SK-N-MC (cell line): Measurements from ENCODE around the gene MRGPRX2.

ENCODE experiments used
- DNase-seq: peaks from one replicate; pipeline ENCODE4 v3.0.0-alpha.2; 2011; ENCODE audit warnings: low read depth, low spot score
- H3K27ac ChIP-seq: fragments of 200-600 bp; sonication (generic); 2 replicates; pipeline ENCODE4 v1.5.1; 2016; ENCODE audit warnings: mixed run types
- H3K36me3 ChIP-seq: fragments of 200-600 bp; sonication (generic); 2 replicates; pipeline ENCODE4 v1.6.1; 2017; ENCODE audit warnings: antibody characterized with exemption, low read length, mixed read lengths; ENCODE audit not compliant: insufficient read depth
- H3K4me3 ChIP-seq: fragments of 200-600 bp; sonication (generic); 2 replicates; pipeline ENCODE4 v1.5.1; 2016
- H3K9ac ChIP-seq: fragments of 200-600 bp; sonication (generic); 2 replicates; pipeline ENCODE4 v1.8.0; 2017; ENCODE audit warnings: mixed run types, mixed read lengths; ENCODE audit not compliant: insufficient read length
- H3K9me3 ChIP-seq: fragments of 200-600 bp; sonication (generic); 2 replicates; pipeline ENCODE4 v1.6.1; 2017; ENCODE audit warnings: low read depth, mild to moderate bottlenecking, antibody characterized with exemption, low read length, moderate library complexity, mixed read lengths
- EZH2 ChIP-seq: fragments of 200-600 bp; sonication (generic); IDR thresholded peaks from one replicate; pipeline ENCODE4 v1.6.1; 2017; ENCODE audit warnings: antibody characterized with exemption
- FOXP2 ChIP-seq: optimal IDR thresholded peaks from 2 replicates; pipeline ENCODE3; 2011; ENCODE audit warnings: mild to moderate bottlenecking, moderate library complexity; ENCODE audit not compliant: insufficient read depth; ENCODE audit errors: extremely low read length, control extremely low read depth
- POLR2AphosphoS5 ChIP-seq: IDR thresholded peaks from 2 replicates; pipeline ENCODE4 v1.6.1; 2012; ENCODE audit warnings: mild to moderate bottlenecking, low read depth, low read length, borderline replicate concordance

The MRGPRX2 gene

GRCh38 chr11:19060629-19061028 lies at the start of gene MRGPRX2:
Gene MRGPRX2, minus strand, starts transcription at chr11:19060717. Its CDS starts 4,315 bp downstream, at chr11:19056402.
- Histone ChIP-seq H3K4me3 (no peak within 1 kb of the TSS), H3K36me3 (no peaks in the 10 kb centered on the region), H3K9me3 (no peaks in the 10 kb centered on the region), H3K9ac (no peak within 1 kb of the TSS), H3K27ac (no peak within 1 kb of the TSS)
- no peak for DNase-seq
- no peak for TF ChIP-seq FOXP2
- no peak for TF ChIP-seq EZH2
- no peak for TF ChIP-seq POLR2AphosphoS5

GRCh38 chr11:19110295-19110694 lies 49.8 kb upstream of the MRGPRX2 start:
- H3K27ac ChIP-seq = no peak overlapping the region
- no peaks in the 10 kb centered on the region for H3K36me3 ChIP-seq
- no peaks in the 10 kb centered on the region for H3K9me3 ChIP-seq
- no peak overlapping the region for H3K9ac ChIP-seq
- no peak for DNase-seq
- no peak overlapping the region for H3K4me3 ChIP-seq
- TF ChIP-seq EZH2 (no peak), POLR2AphosphoS5 (no peak), FOXP2 (no peak)

GRCh38 chr11:19107125-19107524 lies 46.6 kb upstream of the MRGPRX2 start:
- H3K9ac ChIP-seq = no peak overlapping the region

GRCh38 chr11:19105011-19105410 lies 44.5 kb upstream of the MRGPRX2 start:
- TF ChIP-seq POLR2AphosphoS5 = no peak
- no peak for TF ChIP-seq FOXP2
- no peak for TF ChIP-seq EZH2
- no peak for DNase-seq
- Histone ChIP-seq H3K4me3 (no peak overlapping the region), H3K36me3 (no peaks in the 10 kb centered on the region), H3K9me3 (no peaks in the 10 kb centered on the region), H3K27ac (no peak overlapping the region), H3K9ac (no peak overlapping the region)

More at GRCh38 chr11:19107125-19107524, 46.6 kb upstream of the MRGPRX2 start:
- no peak for TF ChIP-seq POLR2AphosphoS5
- no peak for TF ChIP-seq EZH2
- TF ChIP-seq FOXP2 = no peak
- no peaks in the 10 kb centered on the region for H3K9me3 ChIP-seq
- no peak overlapping the region for H3K27ac ChIP-seq
- DNase-seq = no peak
- H3K36me3 ChIP-seq = no peaks in the 10 kb centered on the region
- H3K4me3 ChIP-seq = no peak overlapping the region

- no peak for DNase-seq
- Histone ChIP-seq H3K27ac (no peak overlapping the region), H3K9me3 (no peaks in the 10 kb centered on the region), H3K36me3 (no peaks in the 10 kb centered on the region), H3K9ac (no peak overlapping the region), H3K4me3 (no peak overlapping the region)
- TF ChIP-seq POLR2AphosphoS5 (no peak), EZH2 (no peak), FOXP2 (no peak)
These were observed 42.0 kb upstream of the MRGPRX2 start for GRCh38 chr11:19102521-19102900.

GRCh38 chr11:19101796-19102520 lies 41.4 kb upstream of the MRGPRX2 start:
- no peak for TF ChIP-seq FOXP2
- TF ChIP-seq EZH2 = no peak
- no peak for TF ChIP-seq POLR2AphosphoS5
- Histone ChIP-seq H3K4me3 (no peak overlapping the region), H3K27ac (no peak overlapping the region), H3K9me3 (no peaks in the 10 kb centered on the region), H3K36me3 (no peaks in the 10 kb centered on the region), H3K9ac (no peak overlapping the region)
- DNase-seq = no peak

GRCh38 chr11:19100885-19101284 lies 40.4 kb upstream of the MRGPRX2 start:
- DNase-seq = no peak
- H3K36me3 ChIP-seq = no peaks in the 10 kb centered on the region
- TF ChIP-seq POLR2AphosphoS5 = no peak
- TF ChIP-seq EZH2 = no peak
- TF ChIP-seq FOXP2 = no peak
- H3K4me3 ChIP-seq = no peak overlapping the region
- no peak overlapping the region for H3K9ac ChIP-seq
- H3K27ac ChIP-seq = no peak overlapping the region
- no peaks in the 10 kb centered on the region for H3K9me3 ChIP-seq

- Histone ChIP-seq H3K4me3 (no peak overlapping the region), H3K9ac (no peak overlapping the region), H3K27ac (no peak overlapping the region), H3K36me3 (no peaks in the 10 kb centered on the region), H3K9me3 (no peaks in the 10 kb centered on the region)
- no peak for TF ChIP-seq EZH2
- no peak for TF ChIP-seq FOXP2
- TF ChIP-seq POLR2AphosphoS5 = no peak
- no peak for DNase-seq
These were observed 38.6 kb upstream of the MRGPRX2 start for GRCh38 chr11:19099093-19099492.

GRCh38 chr11:19094859-19095258 lies 34.3 kb upstream of the MRGPRX2 start:
- TF ChIP-seq FOXP2 = no peak
- no peak for TF ChIP-seq POLR2AphosphoS5
- no peak for TF ChIP-seq EZH2
- DNase-seq = no peak
- H3K27ac ChIP-seq = no peak overlapping the region
- H3K9me3 ChIP-seq = no peaks in the 10 kb centered on the region
- no peak overlapping the region for H3K4me3 ChIP-seq
- no peak overlapping the region for H3K9ac ChIP-seq
- H3K36me3 ChIP-seq = no peaks in the 10 kb centered on the region
